K562 (cell line): ENCODE results near the gene LCP2. TPM values are rescaled to one million over a fixed set of nuclear protein-coding genes. Genes with fewer than 3 reads are reported as not detected.

Experiments
- ARID1B ChIP-seq: fragments of 450-650 bp; IDR thresholded peaks from 2 replicates; pipeline ENCODE4 v1.6.1; 2016; ENCODE audit warnings: antibody characterized with exemption, mild to moderate bottlenecking, inconsistent platforms
- E2F6 ChIP-seq, 2 experiments: IDR thresholded peaks; 2 replicates each; pipeline ENCODE4 v1.6.1; 2011; ENCODE audit warnings: borderline replicate concordance in 1 of 2, control low read depth in 1 of 2, low read depth in 1 of 2, low read length in 1 of 2, mild to moderate bottlenecking in 1 of 2, mixed read lengths in 1 of 2, moderate library complexity in 1 of 2; ENCODE audit not compliant: insufficient read depth in 1 of 2, insufficient read length in 1 of 2, poor library complexity in 1 of 2, severe bottlenecking in 1 of 2; ENCODE audit errors: extremely low read depth in 1 of 2
- ETS1 ChIP-seq: conservative IDR thresholded peaks from 2 replicates; pipeline ENCODE4 v1.6.1; 2011; ENCODE audit warnings: low read depth, mild to moderate bottlenecking, low read length; ENCODE audit not compliant: control insufficient read depth
- FOXM1 ChIP-seq, 2 experiments: fragments of 450-650 bp in 1 of 2; sonication (generic) in 1 of 2; formaldehyde crosslinking in 1 of 2; IDR thresholded peaks; 2 replicates each; pipeline versions ENCODE4 v1.6.1 to v1.9.0; 2017 to 2022; ENCODE audit warnings: low read depth in 2 of 2, mild to moderate bottlenecking in 2 of 2, missing genetic modification reagents in 1 of 2, moderate library complexity in 1 of 2
- GABPA ChIP-seq: fragments of 200-800 bp; sonication (Bioruptor generic); conservative IDR thresholded peaks from 2 replicates; pipeline ENCODE4 v1.6.1; 2016; ENCODE audit warnings: low read depth, missing genetic modification characterization, missing compliant biosample characterization
- JUND ChIP-seq, 2 experiments: IDR thresholded peaks; 2 replicates in 1 of 2; 3 replicates in 1 of 2; pipeline ENCODE4 v1.6.1; 2011; ENCODE audit warnings: borderline replicate concordance in 2 of 2, low read depth in 2 of 2, low read length in 2 of 2, improper control_type of control experiment in 1 of 2, missing biosample characterization in 1 of 2, missing genetic modification characterization in 1 of 2, missing genetic modification reagents in 1 of 2
- NFIX ChIP-seq: fragments of 250-450 bp; sonication (Bioruptor Pico); IDR thresholded peaks from 2 replicates; pipeline ENCODE4 v1.4.0; 2020; ENCODE audit warnings: low read depth, mild to moderate bottlenecking, moderate library complexity
- NKRF ChIP-seq: fragments of 450-650 bp; IDR thresholded peaks from 2 replicates; pipeline ENCODE4 v1.6.1; 2016; ENCODE audit warnings: borderline replicate concordance
- PKNOX1 ChIP-seq: fragments of 450-650 bp; IDR thresholded peaks from 2 replicates; pipeline ENCODE4 v1.6.1; 2016
- RCOR1 ChIP-seq, 2 experiments: IDR thresholded peaks; 2 replicates each; pipeline ENCODE4 v1.6.1; 2012; ENCODE audit warnings: low read depth in 2 of 2, low read length in 2 of 2, borderline replicate concordance in 1 of 2, improper control_type of control experiment in 1 of 2
- SMARCA4 ChIP-seq: fragments of 450-650 bp; IDR thresholded peaks from 2 replicates; pipeline ENCODE4 v1.6.1; 2016
- YY1 ChIP-seq, 3 experiments: IDR thresholded peaks; 2 replicates each; pipeline ENCODE4 v1.6.1; 2011; ENCODE audit warnings: low read length in 2 of 3, mild to moderate bottlenecking in 2 of 3, moderate library complexity in 2 of 3, borderline replicate concordance in 1 of 3, control low read depth in 1 of 3, low read depth in 1 of 3; ENCODE audit not compliant: insufficient read depth in 3 of 3, insufficient replicate concordance in 2 of 3, control insufficient read depth in 1 of 3, insufficient read length in 1 of 3; ENCODE audit errors: extremely low read depth in 1 of 3
- ZBTB33 ChIP-seq: sonication (generic); formaldehyde crosslinking; IDR thresholded peaks from 2 replicates; pipeline ENCODE4 v1.8.1; 2023; ENCODE audit warnings: mild to moderate bottlenecking, missing genetic modification reagents
- ZNF766 ChIP-seq: fragments of 200-800 bp; sonication (Bioruptor generic); conservative IDR thresholded peaks from 2 replicates; pipeline ENCODE4 v1.6.1; 2016; ENCODE audit warnings: missing genetic modification characterization, missing compliant biosample characterization
- ZNF778 ChIP-seq: fragments of 450-650 bp; formaldehyde crosslinking; IDR thresholded peaks from 2 replicates; pipeline ENCODE4 v1.4.0; 2020; ENCODE audit warnings: mild to moderate bottlenecking, moderate library complexity
- polyA plus RNA-seq, 8 experiments: library from polyadenylated mRNA; depleted of rRNA in 4 of 8; stranded (reverse) in 5 of 8; unstranded in 3 of 8; fragments of >200 nt; fragmentation: Nextera tagmentation in 2 of 8; fragmentation: Illumina TruSeq in 1 of 8; extraction: Ambion mirVana in 2 of 8; extraction: Trizol in 1 of 8; gene quantifications; 2 replicates each; pipeline versions ENCODE4 v1.2.1 to v1.2.3, GENCODE V29; 2011 to 2014; ENCODE audit warnings: inconsistent platforms in 1 of 8, missing spikeins in 1 of 8
- total RNA-seq, 7 experiments: library from RNA; depleted of rRNA in 6 of 7; stranded (reverse); fragments of >200 nt in 6 of 7; fragmentation: Illumina TruSeq in 2 of 7; extraction: Trizol in 2 of 7; gene quantifications; 2 replicates each; pipeline versions ENCODE4 v1.2.1 to v1.2.3, GENCODE V29; 2011 to 2021; ENCODE audit warnings: low replicate concordance in 1 of 7

The LCP2 gene
- total and polyA plus RNA-seq, 9 of the 15 experiments (the other 6 are each of a cell fraction or from before 2014, with no cell fraction given) = 4.0 to 31.3 (median 14.6) TPM

- peak; percentile 15; the same call in 1 of the 2 replicates for TF ChIP-seq ETS1
- peak in 1 of 2 experiments; percentile 6; a peak in 1 of 4 replicates for TF ChIP-seq RCOR1 (IDR thresholded peaks at IDR 0.05; ENCODE audit: borderline replicate concordance in 1 of 2, low read depth in 2 of 2, low read length in 2 of 2)
- peak in 1 of 2 experiments; percentile 14 for TF ChIP-seq E2F6 (IDR thresholded peaks at IDR 0.05; ENCODE audit: borderline replicate concordance in 1 of 2, extremely low read depth in 1 of 2, insufficient read depth in 1 of 2, insufficient read length in 1 of 2, low read depth in 1 of 2, low read length in 1 of 2, poor library complexity in 1 of 2, severe bottlenecking in 1 of 2)
- 0 out of 2 replicates have a peak, but pooled peaks have one; percentile 15 for TF ChIP-seq GABPA (tag)
- TF ChIP-seq ZNF766 = no peak
- TF ChIP-seq SMARCA4 = peak; percentile 46; the same call in 1 of the 2 replicates
- TF ChIP-seq ZNF778 = no peak
- TF ChIP-seq ARID1B = peak; percentile 81
- TF ChIP-seq PKNOX1 = peak; percentile 30; the same call in 1 of the 2 replicates
- no peak for TF ChIP-seq NKRF
- no peak for TF ChIP-seq FOXM1 (IDR thresholded peaks at IDR 0.05; ENCODE audit: low read depth)
- 0 out of 2 replicates have a peak, but pooled peaks have one; percentile 45 for TF ChIP-seq FOXM1 (CRISPR knock-in tag; IDR thresholded peaks at IDR 0.05; ENCODE audit: low read depth)
- TF ChIP-seq JUND (IDR thresholded peaks at IDR 0.05; ENCODE audit: borderline replicate concordance, low read depth, low read length) = peak; percentile 81
- peak; percentile 68; the same call in 2 of the 3 replicates for TF ChIP-seq JUND (tag; IDR thresholded peaks at IDR 0.05; ENCODE audit: borderline replicate concordance, low read depth, low read length)
- peak; percentile 54; the same call in 1 of the 2 replicates for TF ChIP-seq ZBTB33
- peak in 1 of 3 experiments; percentile 50 for TF ChIP-seq YY1 (IDR thresholded peaks at IDR 0.05; ENCODE audit: borderline replicate concordance in 1 of 3, control insufficient read depth in 1 of 3, extremely low read depth in 1 of 3, insufficient read depth in 3 of 3, insufficient read length in 1 of 3, insufficient replicate concordance in 2 of 3, low read depth in 1 of 3, low read length in 2 of 3)
- no peak for TF ChIP-seq NFIX (CRISPR knock-in tag)
Measured at GRCh38 chr5:170278611-170279458, 18.7 kb downstream of the LCP2 start (continued).
